ENCODE results near the gene DOC2B.
"Not testable (repeated sequence)": the region's sequence is repeated elsewhere in the genome, so short reads cannot be mapped to it uniquely, and the experiment has no call there.

DOC2B gene

GRCh38 chr17:189444-189843, 8.0 kb upstream of the DOC2B start:
- DNase-seq (ENCODE audit: low spot score), result no peak

DNA sequence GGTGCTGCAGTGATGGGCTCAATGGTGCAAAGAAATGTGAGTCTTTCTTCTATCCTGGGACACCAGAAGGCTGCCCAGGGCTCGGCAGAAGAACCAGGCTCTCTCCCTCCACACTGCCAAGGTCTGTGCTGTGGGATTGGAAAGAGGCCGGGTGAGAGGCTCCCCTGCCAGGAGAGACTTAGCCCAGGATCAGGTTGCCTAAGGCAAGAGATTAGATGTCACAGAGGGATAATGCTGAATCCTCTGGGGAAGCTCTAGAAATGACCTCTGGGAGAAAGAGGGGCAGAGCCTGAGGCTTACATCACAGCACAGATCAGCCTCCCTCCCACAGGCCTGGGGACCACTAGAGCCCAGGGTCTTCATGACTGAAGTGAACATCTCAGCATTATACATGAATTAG, 5.7 kb upstream of the DOC2B start:
- no peak for DNase-seq (ENCODE audit: low spot score)

DNA sequence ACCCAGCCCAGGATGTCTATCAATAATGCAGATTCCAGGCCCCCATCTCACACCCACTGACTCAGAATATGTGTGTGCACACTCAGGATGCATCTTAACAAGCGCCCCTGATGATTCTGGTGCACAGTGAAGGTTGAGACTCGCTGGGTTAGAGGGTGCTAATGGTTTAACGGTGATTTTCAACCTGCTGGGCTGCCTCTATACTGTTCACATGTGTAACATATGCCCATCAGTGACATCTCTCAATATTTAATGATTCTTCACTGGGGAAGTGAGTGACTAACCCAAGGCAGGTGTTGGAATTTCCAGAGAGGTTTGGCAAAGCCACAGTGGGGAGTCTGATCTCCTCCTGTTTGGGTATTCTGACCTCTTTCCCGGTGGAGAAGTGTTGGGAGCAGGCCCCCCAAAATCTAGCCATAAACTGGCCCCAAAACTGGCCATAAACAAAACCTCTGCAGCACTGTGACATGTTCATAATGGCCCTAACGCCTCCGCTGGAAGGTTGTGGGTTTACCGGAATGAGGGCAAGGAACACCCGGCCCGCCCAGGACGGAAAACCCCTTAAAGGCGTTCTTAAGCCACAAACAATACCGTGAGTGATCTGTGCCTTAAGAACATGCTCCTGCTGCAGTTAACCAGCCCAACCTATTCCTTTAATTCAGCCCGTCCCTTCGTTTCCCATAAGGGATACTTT, 4.1 kb upstream of the DOC2B start:
- no peak for DNase-seq (ENCODE audit: low spot score)

DNA sequence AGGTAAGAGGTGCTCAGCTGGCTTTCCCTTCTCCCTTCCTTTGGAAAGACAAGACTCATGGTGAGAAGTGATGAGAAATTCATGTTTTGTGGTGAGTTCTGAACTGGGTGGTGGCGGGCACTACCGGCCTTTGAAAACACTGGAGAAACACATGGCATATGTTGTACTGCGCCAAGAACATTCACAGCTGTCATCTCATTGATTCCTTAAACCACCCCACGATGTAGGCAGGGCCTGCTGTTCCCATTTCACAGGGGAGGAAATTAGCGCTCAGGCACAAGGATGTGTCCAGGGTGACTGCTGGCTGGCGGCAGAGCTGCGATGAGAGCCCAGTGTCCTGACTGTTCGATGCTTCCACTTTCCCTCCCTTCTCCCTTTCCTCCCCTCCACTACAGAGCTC, 1.6 kb upstream of the DOC2B start:
- no peak for DNase-seq (ENCODE audit: low spot score)

- DNase-seq (ENCODE audit: low spot score), result no peak
These were observed 751 bp upstream of the DOC2B start for GRCh38 chr17:182050-182751.

GRCh38 chr17:180381-181244, 837 bp downstream of the DOC2B start:
- DNase-seq (ENCODE audit: low spot score), result no peak

GRCh38 chr17:179781-180380, 1.6 kb downstream of the DOC2B start:
- no peak for DNase-seq (ENCODE audit: low spot score)

DNA sequence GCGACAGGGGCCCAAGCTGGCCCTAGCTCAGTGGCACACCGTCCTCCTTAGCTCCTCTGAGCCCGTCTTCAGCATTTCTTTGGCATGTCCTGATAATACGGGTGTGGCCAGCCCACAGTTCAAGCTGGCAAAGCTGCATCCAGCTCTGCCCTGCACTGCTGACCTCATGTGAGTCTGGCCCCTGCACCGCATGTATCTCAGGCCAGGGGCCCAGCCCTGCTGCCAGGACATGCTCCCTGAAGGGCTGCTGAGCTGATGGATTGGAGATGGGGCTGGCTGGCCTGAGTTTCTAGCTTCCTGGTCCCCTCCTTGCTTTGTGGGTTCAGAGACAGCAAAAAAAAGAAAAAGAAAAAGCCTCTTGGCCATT, 2.4 kb downstream of the DOC2B start:
- DNase-seq (ENCODE audit: low spot score), result no peak

GRCh38 chr17:178292-179065, 3.0 kb downstream of the DOC2B start:
- DNase-seq (ENCODE audit: low spot score), result no peak

GRCh38 chr17:177762-178161, 3.7 kb downstream of the DOC2B start:
- no peak for DNase-seq (ENCODE audit: low spot score)

GRCh38 chr17:177155-177554, 4.3 kb downstream of the DOC2B start:
- no peak for DNase-seq (ENCODE audit: low spot score)

GRCh38 chr17:173166-173911, 8.1 kb downstream of the DOC2B start:
- DNase-seq (ENCODE audit: low spot score), result no peak

DNA sequence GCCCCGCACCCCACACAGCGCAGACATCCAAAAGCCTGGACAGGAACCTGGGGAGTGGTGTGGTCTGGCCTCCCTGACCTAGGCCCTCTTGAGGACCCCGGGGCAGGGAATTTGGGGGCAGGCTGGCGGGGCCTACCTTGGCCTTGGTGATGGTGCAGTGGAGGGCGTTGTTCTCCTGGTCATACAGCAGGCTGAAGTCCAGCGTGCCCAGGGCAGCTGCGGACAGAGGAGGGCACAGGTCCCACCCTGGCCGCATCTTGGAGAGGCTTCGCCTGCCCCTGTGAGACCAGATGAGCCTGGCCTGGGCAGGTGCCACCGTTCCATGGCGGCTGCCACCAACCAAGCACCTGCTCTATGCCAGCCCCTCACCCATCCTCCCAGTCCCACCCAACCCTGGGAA, 9.0 kb downstream of the DOC2B start:
- no peak for DNase-seq (ENCODE audit: low spot score)

- no peak for DNase-seq (ENCODE audit: low spot score)
These were observed 9.6 kb downstream of the DOC2B start for GRCh38 chr17:171871-172270.

DNA sequence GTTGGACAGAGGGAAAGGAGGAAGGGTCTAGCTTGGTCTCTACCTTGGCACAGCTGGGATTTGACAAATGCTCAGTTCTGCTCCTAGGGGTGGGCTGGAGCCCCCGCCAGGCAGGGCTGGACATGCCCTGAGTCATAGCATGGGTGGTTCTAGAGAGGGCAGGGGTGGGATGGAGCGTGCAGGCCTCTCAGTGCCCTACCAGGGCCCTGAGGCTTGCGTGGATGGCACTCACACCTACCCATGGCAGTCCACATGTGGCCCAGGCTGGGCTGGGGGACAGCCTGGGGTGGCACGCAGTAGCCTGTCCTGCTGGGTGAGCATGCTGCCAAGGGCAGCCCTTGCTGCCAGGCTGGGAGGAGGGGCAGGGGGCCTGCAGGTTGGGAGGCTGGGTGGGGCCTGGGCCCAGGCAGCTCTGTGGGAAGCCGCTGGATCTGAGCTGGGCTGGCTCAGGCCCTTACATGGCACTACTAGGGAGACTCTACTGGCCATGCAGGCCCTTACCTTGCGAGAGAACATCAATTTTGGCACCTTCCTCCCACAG, 11.2 kb downstream of the DOC2B start:
- DNase-seq (ENCODE audit: low spot score), result no peak

DNA sequence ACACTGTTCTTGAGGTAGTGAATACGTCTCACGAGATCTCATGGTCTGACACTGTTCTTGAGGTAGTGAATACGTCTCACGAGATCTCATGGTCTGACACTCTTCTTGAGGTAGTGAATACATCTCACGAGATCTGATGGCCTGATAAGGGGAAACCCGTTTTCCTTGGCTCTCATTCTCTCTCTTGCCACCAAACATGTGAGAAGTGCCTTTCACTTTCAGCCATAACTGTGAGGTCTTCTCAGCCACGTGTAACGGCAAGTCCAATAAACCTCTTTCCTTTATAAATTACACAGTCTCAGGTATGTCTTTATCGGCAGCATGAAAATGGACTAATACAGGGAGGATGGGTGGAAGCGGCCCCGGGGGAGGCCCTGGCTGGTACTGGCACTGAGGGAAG, 12.8 kb downstream of the DOC2B start:
- not testable (repeated sequence) for DNase-seq (ENCODE audit: low spot score)

DNA sequence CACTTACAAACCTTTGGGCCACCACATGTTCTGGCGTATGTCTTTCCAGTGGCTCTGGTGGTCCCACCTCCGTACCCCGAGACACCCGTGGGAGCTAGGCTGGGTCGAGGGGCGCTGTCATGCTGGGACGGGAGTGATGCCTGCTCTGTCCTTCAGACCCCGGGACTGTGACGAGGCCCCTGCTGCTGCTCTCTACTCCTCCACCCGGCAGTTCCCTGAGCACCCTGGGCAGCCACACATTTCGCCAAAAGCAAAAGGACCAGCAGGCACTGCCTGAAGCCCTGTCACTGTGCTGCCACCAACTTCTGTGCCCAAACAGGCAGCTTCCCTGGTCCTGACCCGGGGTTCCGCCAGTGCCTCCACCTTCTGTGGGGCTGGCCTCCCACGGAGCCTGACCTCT, 15.5 kb downstream of the DOC2B start:
- no peak for DNase-seq (ENCODE audit: low spot score)

DNA sequence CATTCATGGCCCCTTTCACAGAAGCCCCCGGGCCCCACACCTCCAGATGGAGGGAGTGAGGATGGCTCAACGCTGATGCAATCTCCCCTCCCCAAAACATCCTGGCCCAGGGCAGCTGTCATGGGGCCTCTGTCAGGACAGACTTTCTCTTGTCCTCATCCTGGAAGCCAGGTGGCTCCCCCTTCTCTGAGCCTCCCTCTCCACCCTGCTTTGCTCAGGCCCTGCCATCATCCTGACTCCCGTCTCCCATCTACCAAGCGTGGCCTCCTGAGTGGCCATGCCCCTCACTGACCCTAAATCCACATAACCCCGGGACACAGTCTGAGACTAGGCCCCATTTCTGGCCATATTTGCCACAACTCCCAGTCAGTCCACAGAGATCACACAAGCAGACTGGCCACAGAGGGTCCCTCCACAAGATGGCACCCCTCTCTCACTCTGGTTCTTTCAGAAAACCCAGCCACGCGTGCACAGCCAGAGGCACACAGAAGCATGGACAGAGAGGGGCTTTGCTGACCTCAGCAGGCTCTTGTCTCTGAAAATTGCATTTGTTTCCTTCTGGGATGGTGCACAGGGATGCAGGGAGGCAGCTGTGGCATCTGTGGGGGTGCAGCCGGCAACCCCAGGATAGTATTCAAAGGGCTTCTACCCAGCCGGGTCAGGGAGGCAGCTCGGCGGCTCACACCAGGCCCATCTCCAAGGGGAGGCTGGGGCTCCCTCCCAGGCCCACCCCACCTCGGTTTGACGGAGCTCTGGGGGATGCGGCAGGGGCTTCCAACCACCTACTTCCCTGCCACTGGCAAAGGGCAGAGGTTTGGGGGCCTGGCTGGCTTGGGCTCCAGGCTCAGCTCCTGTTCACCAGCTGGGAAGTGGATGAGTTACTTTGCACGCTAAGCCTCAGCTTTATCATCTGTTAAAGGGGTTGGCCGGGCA, 16.9 kb downstream of the DOC2B start:
- DNase-seq (ENCODE audit: low spot score), result no peak

GRCh38 chr17:163514-164098, 17.8 kb downstream of the DOC2B start:
- DNase-seq (ENCODE audit: low spot score), result no peak

Data from LoVo (cell line).